Right atrium auricular region (tissue), 2 donors: ENCODE results near the gene HSPB7. TPM values are rescaled to one million over a fixed set of nuclear protein-coding genes. Genes with fewer than 3 reads are reported as not detected.
A peak's percentile ranks its signal among the peaks of the same experiment; 100 is the strongest.
"Not testable (repeated sequence)": the region's sequence is repeated elsewhere in the genome, so short reads cannot be mapped to it uniquely, and the experiment has no call there.

Experiments used
- DNase-seq: peaks from one replicate; pipeline ENCODE4 v3.0.0-alpha.2; 2019; ENCODE audit warnings: low spot score
- H3K27ac ChIP-seq, 2 donors: fragments of 200-600 bp; sonication (generic); 1 replicate in 1 of 2; 2 replicates in 1 of 2; pipeline ENCODE4 v1.5.1; 2016 to 2019
- H3K27me3 ChIP-seq, 2 donors: fragments of 200-600 bp; sonication (generic); one replicate each; pipeline versions ENCODE4 v1.5.1 to v1.6.0; 2017 to 2019
- H3K36me3 ChIP-seq: fragments of 200-600 bp; sonication (generic); one replicate; pipeline ENCODE4 v1.5.1; 2016
- H3K4me1 ChIP-seq, 2 donors: fragments of 200-600 bp; sonication (generic); one replicate each; pipeline versions ENCODE4 v1.5.1 to v1.6.0; 2017 to 2019
- H3K4me3 ChIP-seq, 2 donors: fragments of 200-600 bp; sonication (generic); 1 replicate in 1 of 2; 2 replicates in 1 of 2; pipeline ENCODE4 v1.5.1; 2017 to 2019; ENCODE audit warnings: mild to moderate bottlenecking in 1 of 2, moderate library complexity in 1 of 2
- H3K9me3 ChIP-seq, 2 donors: fragments of 200-600 bp; sonication (generic); one replicate each; pipeline ENCODE4 v1.5.1; 2019
- CTCF ChIP-seq, 2 donors: fragments of 200-600 bp; sonication (generic); IDR thresholded peaks; one replicate each; pipeline ENCODE4 v1.5.1; 2019; ENCODE audit warnings: antibody characterized with exemption in 2 of 2
- total RNA-seq, 2 donors: library from RNA; depleted of rRNA; stranded (reverse); fragments of >200 nt; gene quantifications; one replicate each; pipeline ENCODE4 v1.1.0, GENCODE V29; 2016

Gene HSPB7
- total RNA-seq, 2 donors from 2014 or later: 1,082 to 1,229 TPM

GRCh38 chr1:16055613-16056520 is 38.0 kb upstream of the HSPB7 start:
- no peak overlapping the region for H3K27ac ChIP-seq
- H3K4me1 ChIP-seq: no peaks in the 10 kb centered on the region
- no peak overlapping the region for H3K4me3 ChIP-seq
- peak; percentile 92 to 94 for TF ChIP-seq CTCF (IDR thresholded peaks at IDR 0.05)
- no peaks in the 10 kb centered on the region for H3K36me3 ChIP-seq
- no peaks in the 10 kb centered on the region for H3K27me3 ChIP-seq
- no peaks in the 10 kb centered on the region for H3K9me3 ChIP-seq
- DNase-seq: peak; percentile 85

GRCh38 chr1:16054598-16055540 is 37.0 kb upstream of the HSPB7 start:
- H3K27me3 ChIP-seq: no peaks in the 10 kb centered on the region
- H3K4me3 ChIP-seq: no peak overlapping the region
- no peak overlapping the region for H3K27ac ChIP-seq
- no peak for TF ChIP-seq CTCF (IDR thresholded peaks at IDR 0.05)
- no peaks in the 10 kb centered on the region for H3K4me1 ChIP-seq
- H3K9me3 ChIP-seq: no peaks in the 10 kb centered on the region
- H3K36me3 ChIP-seq: no peaks in the 10 kb centered on the region
- DNase-seq: no peak

- no peak for TF ChIP-seq CTCF (IDR thresholded peaks at IDR 0.05)
- H3K4me1 ChIP-seq: peaks cover 0 to 3% of the 10 kb centered on the region in 2 donors
- no peak overlapping the region for H3K27ac ChIP-seq
- H3K4me3 ChIP-seq: no peak overlapping the region
- H3K27me3 ChIP-seq: no peaks in the 10 kb centered on the region
- DNase-seq: no peak
- H3K36me3 ChIP-seq: no peaks in the 10 kb centered on the region
- no peaks in the 10 kb centered on the region for H3K9me3 ChIP-seq
Observed at GRCh38 chr1:16053781-16054502, 36.1 kb upstream of the HSPB7 start.

GRCh38 chr1:16051949-16052348 is 34.1 kb upstream of the HSPB7 start:
- not testable (repeated sequence) for H3K9me3 ChIP-seq, H3K27me3 ChIP-seq, H3K27ac ChIP-seq, DNase-seq, H3K4me1 ChIP-seq, H3K4me3 ChIP-seq, H3K36me3 ChIP-seq

- no peak overlapping the region for H3K27ac ChIP-seq
- H3K27me3 ChIP-seq: no peaks in the 10 kb centered on the region
- no peak overlapping the region for H3K4me3 ChIP-seq
- H3K36me3 ChIP-seq: no peaks in the 10 kb centered on the region
- DNase-seq: no peak
- TF ChIP-seq CTCF (IDR thresholded peaks at IDR 0.05): no peak
- H3K4me1 ChIP-seq: peaks cover 0 to 8% of the 10 kb centered on the region in 2 donors
- no peaks in the 10 kb centered on the region for H3K9me3 ChIP-seq
Observed at GRCh38 chr1:16051039-16051438, 33.2 kb upstream of the HSPB7 start.
